ENCODE measurements around the gene ADAP1.
A peak's percentile ranks its signal among the peaks of the same experiment; 100 is the strongest.

GRCh38 chr7:964401-965231 lies 10.1 kb upstream of the ADAP1 start:
- TF ChIP-seq, protein P1, sequence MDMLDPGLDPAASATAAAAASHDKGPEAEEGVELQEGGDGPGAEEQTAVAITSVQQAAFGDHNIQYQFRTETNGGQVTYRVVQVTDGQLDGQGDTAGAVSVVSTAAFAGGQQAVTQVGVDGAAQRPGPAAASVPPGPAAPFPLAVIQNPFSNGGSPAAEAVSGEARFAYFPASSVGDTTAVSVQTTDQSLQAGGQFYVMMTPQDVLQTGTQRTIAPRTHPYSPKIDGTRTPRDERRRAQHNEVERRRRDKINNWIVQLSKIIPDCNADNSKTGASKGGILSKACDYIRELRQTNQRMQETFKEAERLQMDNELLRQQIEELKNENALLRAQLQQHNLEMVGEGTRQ (IDR thresholded peaks at IDR 0.05; ENCODE audit: low read length): no peak
- TF ChIP-seq HDAC2 (IDR thresholded peaks at IDR 0.05; ENCODE audit: borderline replicate concordance in 1 of 2, low read depth in 2 of 2, low read length in 2 of 2) (no peak), ATF2 (IDR thresholded peaks at IDR 0.05; ENCODE audit: low read length) (no peak), TAF1 (IDR thresholded peaks at IDR 0.05; ENCODE audit: low read depth, low read length) (no peak), POLR2AphosphoS5 (IDR thresholded peaks at IDR 0.05; ENCODE audit: low read depth, low read length) (no peak), EZH2 (IDR thresholded peaks at IDR 0.05; ENCODE audit: low read depth, low read length, severe bottlenecking) (no peak), RAD21 (IDR thresholded peaks at IDR 0.05 in 1 of 2, conservative IDR thresholded peaks at IDR 0.05 in 1 of 2; ENCODE audit: low read depth in 2 of 2, low read length in 2 of 2) (peak; percentile 31 to 41; a peak in 3 of 4 replicates), HDAC6 (IDR thresholded peaks at IDR 0.05; ENCODE audit: low read depth, low read length) (no peak), EP300 (IDR thresholded peaks at IDR 0.05; ENCODE audit: borderline replicate concordance in 1 of 2, low read depth in 2 of 2, low read length in 2 of 2) (no peak)
- TF ChIP-seq, protein P2, sequence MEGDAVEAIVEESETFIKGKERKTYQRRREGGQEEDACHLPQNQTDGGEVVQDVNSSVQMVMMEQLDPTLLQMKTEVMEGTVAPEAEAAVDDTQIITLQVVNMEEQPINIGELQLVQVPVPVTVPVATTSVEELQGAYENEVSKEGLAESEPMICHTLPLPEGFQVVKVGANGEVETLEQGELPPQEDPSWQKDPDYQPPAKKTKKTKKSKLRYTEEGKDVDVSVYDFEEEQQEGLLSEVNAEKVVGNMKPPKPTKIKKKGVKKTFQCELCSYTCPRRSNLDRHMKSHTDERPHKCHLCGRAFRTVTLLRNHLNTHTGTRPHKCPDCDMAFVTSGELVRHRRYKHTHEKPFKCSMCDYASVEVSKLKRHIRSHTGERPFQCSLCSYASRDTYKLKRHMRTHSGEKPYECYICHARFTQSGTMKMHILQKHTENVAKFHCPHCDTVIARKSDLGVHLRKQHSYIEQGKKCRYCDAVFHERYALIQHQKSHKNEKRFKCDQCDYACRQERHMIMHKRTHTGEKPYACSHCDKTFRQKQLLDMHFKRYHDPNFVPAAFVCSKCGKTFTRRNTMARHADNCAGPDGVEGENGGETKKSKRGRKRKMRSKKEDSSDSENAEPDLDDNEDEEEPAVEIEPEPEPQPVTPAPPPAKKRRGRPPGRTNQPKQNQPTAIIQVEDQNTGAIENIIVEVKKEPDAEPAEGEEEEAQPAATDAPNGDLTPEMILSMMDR (IDR thresholded peaks at IDR 0.05; ENCODE audit: control extremely low read depth in 1 of 3, insufficient read depth in 1 of 3, low read depth in 1 of 3, low read length in 3 of 3): peak; percentile 42 to 63 (median 47)
- TF ChIP-seq, protein P3, sequence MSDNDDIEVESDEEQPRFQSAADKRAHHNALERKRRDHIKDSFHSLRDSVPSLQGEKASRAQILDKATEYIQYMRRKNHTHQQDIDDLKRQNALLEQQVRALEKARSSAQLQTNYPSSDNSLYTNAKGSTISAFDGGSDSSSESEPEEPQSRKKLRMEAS (IDR thresholded peaks at IDR 0.05): no peak
